SK-N-SH (cell line): ENCODE results near the gene MRM2. TPM values are rescaled to one million over a fixed set of nuclear protein-coding genes. Genes with fewer than 3 reads are reported as not detected.

Experiments used
- CTCF ChIA-PET: fragments of 300-600, 350-600 bp; formaldehyde crosslinking; extraction: SDS; loops from one replicate; lab custom pipeline; 2021; lab: Yijun Ruan, JAX
- POLR2A ChIA-PET: fragments of 350-600 bp; sonication (Branson Sonifier 250); formaldehyde crosslinking; extraction: SDS; loops from one replicate; lab custom pipeline; 2020; ENCODE audit warnings: antibody characterized with exemption, inconsistent platforms; lab: Yijun Ruan, JAX
- DNase-seq: peaks from one replicate; pipeline ENCODE4 v3.0.0; 2012
- H2AFZ ChIP-seq: fragments of 200-600 bp; sonication (generic); 2 replicates; pipeline ENCODE4 v1.8.1; 2016; ENCODE audit warnings: antibody characterized with exemption, mild to moderate bottlenecking, low read depth
- H3F3A ChIP-seq: fragments of 200-600 bp; sonication (generic); replicated peaks from 2 replicates; pipeline ENCODE3; 2016; ENCODE audit warnings: antibody characterized with exemption, mild to moderate bottlenecking; ENCODE audit not compliant: insufficient read depth
- H3K27ac ChIP-seq, 2 experiments: fragments of 200-500 bp in 1 of 2; fragments of 200-600 bp in 1 of 2; sonication (Bioruptor generic) in 1 of 2; sonication (generic), shearing (Covaris generic) in 1 of 2; 2 replicates each; pipeline versions ENCODE4 v1.5.1 to v1.6.1; 2014 to 2016; ENCODE audit warnings: low read depth in 2 of 2, inconsistent platforms in 1 of 2, low read length in 1 of 2, mild to moderate bottlenecking in 1 of 2, mixed read lengths in 1 of 2
- H3K27me3 ChIP-seq: fragments of 200-600 bp; sonication (generic), shearing (Covaris generic); 2 replicates; pipeline ENCODE4 v1.6.1; 2016; ENCODE audit warnings: mixed run types; ENCODE audit not compliant: insufficient read depth
- H3K36me3 ChIP-seq, 2 experiments: fragments of 200-500 bp in 1 of 2; fragments of 200-600 bp in 1 of 2; sonication (Bioruptor generic) in 1 of 2; sonication (generic) in 1 of 2; replicated peaks in 1 of 2; 2 replicates each; pipeline versions ENCODE3 to v1.5.1; 2014 to 2016; ENCODE audit warnings: low read length in 1 of 2, mild to moderate bottlenecking in 1 of 2; ENCODE audit not compliant: insufficient read depth in 2 of 2, control insufficient read depth in 1 of 2
- H3K4me1 ChIP-seq, 2 experiments: fragments of 200-500 bp in 1 of 2; fragments of 200-600 bp in 1 of 2; sonication (Bioruptor generic) in 1 of 2; sonication (generic), shearing (Covaris generic) in 1 of 2; 2 replicates each; pipeline versions ENCODE4 v1.5.1 to v1.6.1; 2014 to 2016; ENCODE audit warnings: low read depth in 1 of 2, low read length in 1 of 2, mixed run types in 1 of 2; ENCODE audit not compliant: insufficient read depth in 2 of 2, control insufficient read depth in 1 of 2
- H3K4me2 ChIP-seq: fragments of 200-600 bp; sonication (generic), shearing (Covaris generic); 2 replicates; pipeline ENCODE4 v1.6.1; 2017; ENCODE audit warnings: mixed run types
- H3K4me3 ChIP-seq, 2 experiments: fragments of 200-500 bp in 1 of 2; fragments of 200-600 bp in 1 of 2; sonication (Bioruptor generic) in 1 of 2; sonication (generic), shearing (Covaris generic) in 1 of 2; 2 replicates each; pipeline versions ENCODE4 v1.5.1 to v1.8.1; 2014 to 2016; ENCODE audit warnings: low read depth in 2 of 2, inconsistent platforms in 1 of 2, low read length in 1 of 2, mild to moderate bottlenecking in 1 of 2, mixed read lengths in 1 of 2, moderate library complexity in 1 of 2
- H3K79me2 ChIP-seq: fragments of 200-600 bp; sonication (generic); 2 replicates; pipeline ENCODE4 v1.8.1; 2017; ENCODE audit warnings: mild to moderate bottlenecking; ENCODE audit not compliant: insufficient read depth
- H3K9ac ChIP-seq: fragments of 200-600 bp; sonication (generic); 2 replicates; pipeline ENCODE4 v1.6.1; 2017; ENCODE audit warnings: mixed run types
- H3K9me2 ChIP-seq: fragments of 200-600 bp; sonication (generic); 2 replicates; pipeline ENCODE4 v1.6.1; 2017; ENCODE audit warnings: mixed run types
- H3K9me3 ChIP-seq: fragments of 200-600 bp; sonication (generic); 2 replicates; pipeline ENCODE4 v1.6.1; 2017; ENCODE audit warnings: mixed run types, mild to moderate bottlenecking, moderate library complexity
- H4K20me1 ChIP-seq: fragments of 200-600 bp; sonication (generic); 2 replicates; pipeline ENCODE4 v1.6.1; 2017; ENCODE audit warnings: mild to moderate bottlenecking, mixed run types; ENCODE audit not compliant: insufficient read depth
- ELF1 ChIP-seq: IDR thresholded peaks from 2 replicates; pipeline ENCODE4 v1.4.0; 2012
- EP300 ChIP-seq, 2 experiments: IDR thresholded peaks; 2 replicates each; pipeline versions ENCODE4 v1.4.0 to v1.6.1; 2012; ENCODE audit warnings: borderline replicate concordance in 1 of 2, low read depth in 1 of 2, low read length in 1 of 2
- FOSL2 ChIP-seq: IDR thresholded peaks from 2 replicates; pipeline ENCODE4 v1.4.0; 2012; ENCODE audit warnings: low read depth, mild to moderate bottlenecking, moderate library complexity, borderline replicate concordance
- GABPA ChIP-seq: IDR thresholded peaks from 2 replicates; pipeline ENCODE4 v1.4.0; 2012; ENCODE audit warnings: low read depth, mild to moderate bottlenecking
- MAX ChIP-seq: IDR thresholded peaks from 2 replicates; pipeline ENCODE4 v1.4.0; 2012; ENCODE audit warnings: low read depth
- MEF2A ChIP-seq: IDR thresholded peaks from 2 replicates; pipeline ENCODE4 v1.4.0; 2012; ENCODE audit warnings: low read depth, borderline replicate concordance
- MXI1 ChIP-seq: IDR thresholded peaks from 2 replicates; pipeline ENCODE4 v1.6.1; 2012; ENCODE audit warnings: mild to moderate bottlenecking, low read depth, low read length, improper control_type of control experiment
- NFIC ChIP-seq: IDR thresholded peaks from 2 replicates; pipeline ENCODE4 v1.4.0; 2012; ENCODE audit warnings: borderline replicate concordance
- PBX3 ChIP-seq: IDR thresholded peaks from 2 replicates; pipeline ENCODE4; 2012
- POLR2AphosphoS5 ChIP-seq: IDR thresholded peaks from 2 replicates; pipeline ENCODE4 v1.6.1; 2012; ENCODE audit warnings: low read depth, low read length
- USF2 ChIP-seq: fragments of 150-350 bp; IDR thresholded peaks from 2 replicates; pipeline ENCODE4 v1.6.1; 2017; ENCODE audit warnings: antibody characterized with exemption, low read length, low read depth, borderline replicate concordance
- ZBTB33 ChIP-seq: IDR thresholded peaks from 2 replicates; pipeline ENCODE4 v1.4.0; 2012; ENCODE audit warnings: low read depth, borderline replicate concordance
- WGBS: methylation state at CpG from one replicate; pipeline ENCODE4 v1.1.6; 2017; ENCODE audit warnings: low lambda C conversion rate; 5-methylcytosine and 5-hydroxymethylcytosine counted together
- polyA plus RNA-seq, 3 experiments: library from polyadenylated mRNA; depleted of rRNA; stranded (reverse); fragments of >200 nt; gene quantifications; 2 replicates each; pipeline ENCODE4 v1.2.3, GENCODE V29; 2012

Gene MRM2
- polyA plus RNA-seq, 1 of the 3 experiments (the other 2 are of a cell fraction) = 30.7 TPM

- POLR2A ChIA-PET = no interaction called here
- WGBS = 92% methylated on average over 20 of the region's 21 CpGs
- H3K4me3 ChIP-seq = no peak overlapping the region
- H3K27ac ChIP-seq = no peak overlapping the region; a peak in 1 of 4 replicates
- H3K9ac ChIP-seq = no peak overlapping the region
- TF ChIP-seq MXI1 (no peak), PBX3 (no peak), GABPA (no peak), ELF1 (no peak), FOSL2 (no peak), USF2 (no peak), POLR2AphosphoS5 (no peak), MAX (no peak), MEF2A (no peak)
- no peaks in the 10 kb centered on the region for H4K20me1 ChIP-seq
- peaks cover 6% of the 10 kb centered on the region; the same call in 1 of the 2 replicates for H3K9me3 ChIP-seq
- no peaks in the 10 kb centered on the region for H3K9me2 ChIP-seq
- no peaks in the 10 kb centered on the region for H3K27me3 ChIP-seq
- DNase-seq = peak; percentile 32
- H3K4me1 ChIP-seq = peaks cover 0 to 21% of the 10 kb centered on the region in 2 experiments; a peak in 1 of 4 replicates
- H3F3A ChIP-seq = no peaks in the 10 kb centered on the region
- CTCF ChIA-PET = interaction anchor here (1.2 to 4.0 kb wide), 3 partner anchors 12 to 439 kb away, joined by 3 to 15 read pairs (median 12); no protein-coding TSS in a partner anchor
- H3K36me3 ChIP-seq = peaks cover 21 to 45% of the 10 kb centered on the region in 2 experiments
- no peak overlapping the region for H3K4me2 ChIP-seq
- no peak overlapping the region for H2AFZ ChIP-seq
- H3K79me2 ChIP-seq = no peaks in the 10 kb centered on the region
Measured at GRCh38 chr7:2197436-2198155, 44.4 kb downstream of the MRM2 start.

GRCh38 chr7:2196381-2197378 lies 45.3 kb downstream of the MRM2 start:
- Histone ChIP-seq H3K9me2 (no peaks in the 10 kb centered on the region), H3K9ac (no peak overlapping the region), H3K27me3 (no peaks in the 10 kb centered on the region), H3K4me3 (no peak overlapping the region), H4K20me1 (no peaks in the 10 kb centered on the region), H3F3A (no peaks in the 10 kb centered on the region), H3K36me3 (peaks cover 22 to 45% of the 10 kb centered on the region in 2 experiments)
- WGBS = 97% methylated on average over 23 of the region's 32 CpGs
- TF ChIP-seq PBX3 (no peak), ELF1 (no peak), ZBTB33 (no peak), EP300 (IDR thresholded peaks at IDR 0.05; ENCODE audit: borderline replicate concordance in 1 of 2, low read depth in 1 of 2, low read length in 1 of 2) (no peak), FOSL2 (no peak), NFIC (no peak), USF2 (no peak)
- TF ChIP-seq, all 33 proteins: peak for 0
- Histone ChIP-seq H3K4me2 (no peak overlapping the region), H2AFZ (no peak overlapping the region), H3K4me1 (peaks cover 0 to 15% of the 10 kb centered on the region in 2 experiments; a peak in 1 of 4 replicates), H3K9me3 (peaks cover 6% of the 10 kb centered on the region; the same call in 1 of the 2 replicates), H3K79me2 (no peaks in the 10 kb centered on the region), H3K27ac (no peak overlapping the region; a peak in 1 of 4 replicates)
- DNase-seq = no peak
- ChIA-PET CTCF (interaction anchor here (0.9 to 3.2 kb wide), 5 partner anchors 12 to 618 kb away, joined by 3 to 12 read pairs (median 4); no protein-coding TSS in a partner anchor), POLR2A (no interaction called here)
